Neural cell (in vitro differentiated cells): ENCODE results near the gene DNAJB4.

Source experiments
- POLR2AphosphoS5 ChIP-seq: IDR thresholded peaks from 2 replicates; pipeline ENCODE4 v1.6.1; 2012
- TF ChIP-seq, protein P1 (sequence below): fragments of 450-650 bp; IDR thresholded peaks from 2 replicates; pipeline ENCODE4 v1.5.1; 2014; ENCODE audit warnings: antibody characterized with exemption, mild to moderate bottlenecking, moderate library complexity; ENCODE audit not compliant: poor library complexity, severe bottlenecking

DNA sequence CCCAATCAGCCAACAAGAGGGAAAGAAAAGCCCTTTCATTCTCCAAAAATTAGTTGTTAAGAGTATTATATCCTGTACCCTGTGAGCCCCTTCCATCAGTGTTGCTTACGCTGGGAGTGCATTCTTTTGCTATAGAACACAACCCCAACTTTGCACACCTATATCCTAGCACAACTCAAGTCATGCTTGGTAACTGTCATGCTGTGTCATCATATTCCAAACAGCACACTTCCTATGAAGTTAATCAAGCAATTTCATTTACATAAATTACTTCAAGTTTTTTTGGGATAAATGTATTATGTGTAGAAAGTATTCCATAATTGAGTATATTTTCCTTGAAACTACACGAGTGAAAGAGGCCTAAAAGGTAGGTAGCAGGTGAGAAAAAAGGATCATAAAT is 45.9 kb upstream of the DNAJB4 start:
- TF ChIP-seq POLR2AphosphoS5, result no peak
- TF ChIP-seq, protein P1, sequence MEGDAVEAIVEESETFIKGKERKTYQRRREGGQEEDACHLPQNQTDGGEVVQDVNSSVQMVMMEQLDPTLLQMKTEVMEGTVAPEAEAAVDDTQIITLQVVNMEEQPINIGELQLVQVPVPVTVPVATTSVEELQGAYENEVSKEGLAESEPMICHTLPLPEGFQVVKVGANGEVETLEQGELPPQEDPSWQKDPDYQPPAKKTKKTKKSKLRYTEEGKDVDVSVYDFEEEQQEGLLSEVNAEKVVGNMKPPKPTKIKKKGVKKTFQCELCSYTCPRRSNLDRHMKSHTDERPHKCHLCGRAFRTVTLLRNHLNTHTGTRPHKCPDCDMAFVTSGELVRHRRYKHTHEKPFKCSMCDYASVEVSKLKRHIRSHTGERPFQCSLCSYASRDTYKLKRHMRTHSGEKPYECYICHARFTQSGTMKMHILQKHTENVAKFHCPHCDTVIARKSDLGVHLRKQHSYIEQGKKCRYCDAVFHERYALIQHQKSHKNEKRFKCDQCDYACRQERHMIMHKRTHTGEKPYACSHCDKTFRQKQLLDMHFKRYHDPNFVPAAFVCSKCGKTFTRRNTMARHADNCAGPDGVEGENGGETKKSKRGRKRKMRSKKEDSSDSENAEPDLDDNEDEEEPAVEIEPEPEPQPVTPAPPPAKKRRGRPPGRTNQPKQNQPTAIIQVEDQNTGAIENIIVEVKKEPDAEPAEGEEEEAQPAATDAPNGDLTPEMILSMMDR, result no peak
